Activated naive CD4-positive, alpha-beta T cell treated with anti-CD3 and anti-CD28 coated beads, Interleukin-2, amount 50 U/mL, for 16 hours (primary cell): ENCODE data around the gene DLGAP1.

ENCODE experiments used
- DNase-seq: peaks from one replicate; pipeline ENCODE4 v3.0.0-alpha.2; 2020

Gene DLGAP1

GRCh38 chr18:3852321-3852720 is 602.8 kb downstream of the DLGAP1 start:
- DNase-seq: no peak

- no peak for DNase-seq
These were observed 603.9 kb downstream of the DLGAP1 start for GRCh38 chr18:3851159-3851558.

GRCh38 chr18:3848316-3848715 is 606.8 kb downstream of the DLGAP1 start:
- DNase-seq: no peak

GRCh38 chr18:3845161-3845560 is 609.9 kb downstream of the DLGAP1 start:
- DNase-seq: no peak

GRCh38 chr18:3842844-3843243 is 612.3 kb downstream of the DLGAP1 start:
- no peak for DNase-seq

- DNase-seq: no peak
These were observed 614.3 kb downstream of the DLGAP1 start for GRCh38 chr18:3840766-3841165.

GRCh38 chr18:3839581-3839981 is 615.5 kb downstream of the DLGAP1 start:
- no peak for DNase-seq

GRCh38 chr18:3836483-3837335 is 618.4 kb downstream of the DLGAP1 start:
- DNase-seq: no peak

- DNase-seq: no peak
These were observed 623.0 kb downstream of the DLGAP1 start for GRCh38 chr18:3832025-3832638.

- no peak for DNase-seq
These were observed 624.5 kb downstream of the DLGAP1 start for GRCh38 chr18:3830604-3831003.

- DNase-seq: no peak
These were observed 627.8 kb downstream of the DLGAP1 start for GRCh38 chr18:3827236-3827845.

GRCh38 chr18:3826021-3826420 is 629.1 kb downstream of the DLGAP1 start:
- DNase-seq: no peak

GRCh38 chr18:3824101-3824500 is 631.0 kb downstream of the DLGAP1 start:
- no peak for DNase-seq

GRCh38 chr18:3823073-3823472 is 632.0 kb downstream of the DLGAP1 start:
- no peak for DNase-seq

GRCh38 chr18:3821524-3821923 is 633.6 kb downstream of the DLGAP1 start:
- DNase-seq: no peak

GRCh38 chr18:3819961-3820360 is 635.1 kb downstream of the DLGAP1 start:
- no peak for DNase-seq

GRCh38 chr18:3816610-3817363 is 638.3 kb downstream of the DLGAP1 start:
- no peak for DNase-seq

GRCh38 chr18:3815991-3816390 is 639.1 kb downstream of the DLGAP1 start:
- no peak for DNase-seq

GRCh38 chr18:3814816-3815215 is 640.3 kb downstream of the DLGAP1 start:
- no peak for DNase-seq

- DNase-seq: no peak
These were observed 644.8 kb downstream of the DLGAP1 start for GRCh38 chr18:3810296-3810695.

- no peak for DNase-seq
These were observed 645.9 kb downstream of the DLGAP1 start for GRCh38 chr18:3808985-3809780.

- no peak for DNase-seq
These were observed 648.5 kb downstream of the DLGAP1 start for GRCh38 chr18:3806656-3807055.
